Dedifferentiated amniotic fluid mesenchymal stem cell (primary cell): ENCODE measurements around the gene P3R3URF.
A peak's percentile ranks its signal among the peaks of the same experiment; 100 is the strongest.

Experiments used
- DNase-seq: peaks from one replicate; pipeline ENCODE4 v3.0.0-alpha.2; 2016; ENCODE audit errors: extremely low spot score

P3R3URF gene

GRCh38 chr1:46193984-46194570 lies 17.8 kb upstream of the P3R3URF start:
- DNase-seq, result no peak

GRCh38 chr1:46193285-46193684 lies 17.0 kb upstream of the P3R3URF start:
- no peak for DNase-seq

GRCh38 chr1:46192171-46192570 lies 15.9 kb upstream of the P3R3URF start:
- no peak for DNase-seq

- no peak for DNase-seq
Observed at GRCh38 chr1:46191033-46191701, 14.9 kb upstream of the P3R3URF start.

GRCh38 chr1:46190539-46190938 lies 14.3 kb upstream of the P3R3URF start:
- no peak for DNase-seq

- DNase-seq, result no peak
Observed at GRCh38 chr1:46188295-46189030, 12.2 kb upstream of the P3R3URF start.

GRCh38 chr1:46187106-46187869 lies 11.0 kb upstream of the P3R3URF start:
- no peak for DNase-seq

DNA sequence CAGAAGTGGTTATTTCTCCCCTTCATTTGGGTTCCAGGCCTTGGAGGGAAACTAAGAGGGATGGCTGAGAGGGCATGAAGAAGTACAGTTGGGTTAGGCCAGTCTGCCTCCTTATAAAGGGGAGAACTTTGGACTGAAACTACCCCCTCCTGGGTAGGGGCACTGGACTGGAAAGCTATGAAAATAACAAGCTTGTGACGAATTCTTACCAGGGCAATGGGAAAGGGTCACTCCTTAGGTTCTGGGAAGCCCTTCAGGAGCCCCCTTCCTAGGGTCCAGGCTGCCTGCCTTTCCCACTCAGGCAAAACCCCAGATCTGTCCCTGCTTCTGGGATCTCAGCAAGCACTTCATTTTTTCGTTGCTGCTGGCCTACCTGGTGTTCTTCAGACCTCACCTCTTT lies 9.8 kb upstream of the P3R3URF start:
- no peak for DNase-seq

DNA sequence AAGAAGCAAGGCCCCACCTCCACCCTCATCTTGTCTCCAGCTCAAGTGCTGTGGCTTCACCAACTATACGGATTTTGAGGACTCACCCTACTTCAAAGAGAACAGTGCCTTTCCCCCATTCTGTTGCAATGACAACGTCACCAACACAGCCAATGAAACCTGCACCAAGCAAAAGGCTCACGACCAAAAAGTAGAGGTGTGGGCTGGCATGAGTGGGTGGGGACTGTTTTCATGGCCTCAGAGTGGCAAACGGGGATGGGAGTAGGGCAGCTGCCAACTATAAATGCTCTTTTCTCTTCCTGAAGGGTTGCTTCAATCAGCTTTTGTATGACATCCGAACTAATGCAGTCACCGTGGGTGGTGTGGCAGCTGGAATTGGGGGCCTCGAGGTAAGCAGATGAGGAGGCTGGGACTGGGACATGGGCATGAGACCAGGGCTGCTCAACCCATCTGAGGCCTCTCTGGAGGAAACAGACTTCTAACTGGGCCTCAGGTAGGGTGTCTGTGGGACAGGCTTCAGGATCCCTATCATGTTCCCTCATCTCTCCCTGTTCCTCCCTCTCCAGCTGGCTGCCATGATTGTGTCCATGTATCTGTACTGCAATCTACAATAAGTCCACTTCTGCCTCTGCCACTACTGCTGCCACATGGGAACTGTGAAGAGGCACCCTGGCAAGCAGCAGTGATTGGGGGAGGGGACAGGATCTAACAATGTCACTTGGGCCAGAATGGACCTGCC lies 8.8 kb upstream of the P3R3URF start:
- no peak for DNase-seq

DNA sequence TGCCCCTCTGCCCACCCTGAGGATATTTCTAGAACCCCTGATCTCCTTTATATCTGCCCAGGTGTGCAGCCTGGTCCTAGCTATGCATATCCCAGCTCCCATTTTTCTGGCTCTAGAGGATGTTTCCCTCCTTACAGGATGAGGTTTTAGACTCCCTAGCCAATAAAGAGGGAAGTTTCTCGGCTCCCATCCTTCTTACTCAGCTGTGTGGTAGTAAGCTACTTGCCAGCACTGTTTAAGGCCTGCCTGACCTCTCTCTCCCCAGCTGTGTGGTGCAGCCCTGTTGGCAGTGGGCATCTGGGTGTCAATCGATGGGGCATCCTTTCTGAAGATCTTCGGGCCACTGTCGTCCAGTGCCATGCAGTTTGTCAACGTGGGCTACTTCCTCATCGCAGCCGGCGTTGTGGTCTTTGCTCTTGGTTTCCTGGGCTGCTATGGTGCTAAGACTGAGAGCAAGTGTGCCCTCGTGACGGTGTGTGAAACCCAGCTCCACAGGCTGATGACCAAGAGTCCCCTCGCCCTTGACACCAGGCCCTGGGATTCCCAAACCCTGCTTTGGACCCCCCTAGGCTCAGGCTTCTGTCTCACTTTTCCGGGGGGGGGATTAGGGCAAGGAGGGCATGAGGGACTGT lies 7.8 kb upstream of the P3R3URF start:
- DNase-seq, result no peak

GRCh38 chr1:46183079-46183847 lies 7.0 kb upstream of the P3R3URF start:
- peak; percentile 93 for DNase-seq

DNA sequence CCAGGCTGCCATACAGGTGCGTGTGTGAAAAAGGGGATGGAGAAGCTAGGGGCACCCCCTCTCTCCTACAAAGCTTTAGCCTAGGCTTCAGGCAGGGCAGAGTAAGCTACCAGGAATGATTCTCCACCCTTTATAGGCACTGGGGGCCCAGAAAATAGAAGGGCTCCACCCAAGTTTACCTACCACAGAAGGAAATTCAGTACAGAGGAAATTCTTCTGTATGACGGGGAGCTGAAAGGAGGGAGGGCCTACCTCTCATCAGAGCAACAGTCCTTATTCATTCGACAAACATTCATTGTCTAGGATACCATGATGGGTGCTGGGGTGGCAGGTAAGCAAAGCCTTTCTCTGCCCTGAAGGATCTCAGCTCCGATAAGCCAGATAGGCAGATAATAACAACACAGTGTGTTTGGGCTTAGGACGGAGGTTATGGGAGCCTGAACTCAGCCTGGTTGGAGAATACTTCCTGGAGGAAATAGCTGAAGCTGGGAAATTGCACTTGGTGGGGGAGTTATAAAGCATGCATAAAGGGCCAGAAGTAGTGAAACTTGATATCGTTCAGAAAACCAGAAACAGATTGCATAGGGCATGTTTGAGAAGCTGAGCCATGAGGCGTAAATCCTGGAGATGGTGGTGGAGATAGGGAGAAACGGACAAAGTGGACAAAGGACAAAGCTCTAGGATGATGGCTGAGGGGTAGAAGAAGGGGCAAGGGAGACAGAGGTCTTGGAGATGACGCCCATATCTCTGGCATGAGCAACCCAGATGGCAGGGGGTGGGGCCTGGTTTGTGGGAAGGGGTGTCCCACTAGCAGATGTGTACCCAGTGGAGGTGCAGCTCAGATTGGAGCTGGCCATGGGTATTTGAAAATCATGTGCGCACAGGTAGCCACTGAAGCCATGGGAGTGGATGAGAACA lies 5.3 kb upstream of the P3R3URF start:
- peak; percentile 59 for DNase-seq

GRCh38 chr1:46180082-46180616 lies 3.9 kb upstream of the P3R3URF start:
- DNase-seq, result no peak

- DNase-seq, result peak; percentile 89
Observed at GRCh38 chr1:46179138-46180081, 3.1 kb upstream of the P3R3URF start.

GRCh38 chr1:46175243-46175642 lies 1.0 kb downstream of the P3R3URF start:
- DNase-seq, result no peak

DNA sequence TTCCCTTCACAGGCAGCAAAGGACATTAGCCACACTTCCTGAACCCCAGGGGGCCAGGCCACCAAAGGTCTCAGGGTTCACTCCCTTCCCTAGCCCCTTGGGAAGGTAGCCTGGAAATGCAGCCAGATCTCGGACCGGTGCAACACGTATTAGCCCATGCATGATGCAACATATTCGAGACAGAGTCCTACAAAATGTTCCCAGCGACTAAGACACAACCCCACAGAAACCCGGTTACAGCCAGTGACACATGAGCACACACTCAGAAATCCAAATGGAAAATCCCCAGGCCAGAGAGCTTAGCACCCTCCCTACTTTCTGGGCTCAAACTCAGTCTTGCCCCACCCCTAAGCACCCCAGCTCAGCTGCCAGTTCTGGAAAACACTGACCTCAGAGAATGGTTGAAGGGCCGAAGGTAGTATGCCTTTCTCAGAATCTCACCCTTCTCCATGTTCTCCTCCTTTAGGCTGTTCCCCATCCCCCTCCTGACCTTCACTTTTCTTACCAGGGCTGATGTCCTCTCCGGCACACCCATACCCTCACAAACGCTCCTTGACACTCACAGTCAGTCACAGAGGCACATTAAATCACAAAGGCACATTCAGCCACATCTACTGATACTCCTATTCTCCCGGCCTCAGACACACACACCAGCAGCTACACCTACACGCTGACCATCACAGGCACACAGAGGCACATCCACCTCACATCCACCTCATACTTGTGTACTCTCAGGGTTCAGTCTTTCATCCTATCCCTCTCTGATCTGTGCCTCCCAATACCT lies 1.6 kb downstream of the P3R3URF start, which contains the start of gene TSPAN1:
Gene TSPAN1 (plus strand): TSS at position 640 of the 784 bp plus-strand sequence. CDS start 6,021 bp downstream, outside the sequence.
- peak; percentile 60 for DNase-seq

DNA sequence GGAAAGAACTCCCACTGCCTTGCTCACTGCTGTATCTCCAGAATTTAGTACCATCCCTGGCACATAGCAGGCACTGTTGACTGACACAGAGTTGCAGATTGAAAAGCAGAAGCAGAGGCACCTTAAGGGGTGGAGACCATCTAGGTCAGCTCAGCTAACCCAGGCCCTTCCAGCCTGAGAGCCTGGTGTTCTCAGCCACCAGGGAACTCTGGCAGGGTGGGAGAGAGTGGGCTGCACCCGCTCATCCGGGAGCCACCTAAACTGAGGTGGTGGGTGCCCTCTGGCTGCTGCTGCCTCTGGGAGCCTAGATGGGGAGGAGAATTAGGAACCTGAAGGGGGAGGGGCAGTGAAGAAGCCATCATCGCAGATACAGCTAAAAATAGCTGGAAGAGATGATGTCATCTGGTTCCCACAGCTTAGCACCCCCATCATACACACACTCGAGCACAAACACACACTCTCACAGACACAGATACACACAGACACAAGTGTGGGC lies 2.9 kb downstream of the P3R3URF start:
- DNase-seq, result no peak
